ENCODE data around the gene VPS37C. TPM values are rescaled to one million over a fixed set of nuclear protein-coding genes. Genes with fewer than 3 reads are reported as not detected.

Gene VPS37C
- total RNA-seq, 1 experiment from 2014 or later, result 24.0 TPM

- no peak for TF ChIP-seq SIN3A (IDR thresholded peaks at IDR 0.05; ENCODE audit: borderline replicate concordance, insufficient read depth, low read depth, low read length)
- no peak for TF ChIP-seq POLR2AphosphoS5 (IDR thresholded peaks at IDR 0.05; ENCODE audit: low read depth, low read length)
- no peak for TF ChIP-seq REST (IDR thresholded peaks at IDR 0.05; ENCODE audit: insufficient read depth in 1 of 2, low read depth in 2 of 2, low read length in 1 of 2)
- TF ChIP-seq TCF7L2 (IDR thresholded peaks at IDR 0.05; ENCODE audit: low read depth, low read length), result no peak
- no peak for TF ChIP-seq CTCF (IDR thresholded peaks at IDR 0.05)
- no peaks in the 10 kb centered on the region for H3K36me3 ChIP-seq (ENCODE audit: control insufficient read depth, insufficient read depth, low read length)
- H3K27ac ChIP-seq (ENCODE audit: low read length), result no peak overlapping the region
- no peaks in the 10 kb centered on the region for H3K4me1 ChIP-seq (ENCODE audit: control insufficient read depth, insufficient read depth, low read length)
- ChIA-PET POLR2A (no interaction called here), CTCF (no interaction called here)
- ATAC-seq, result no peak
- no peak for DNase-seq (ENCODE audit: low read depth, low spot score)
- in situ Hi-C loops (cut with HindIII; ENCODE audit: low pct_unique_long_range_greater_than_20kb, low sequenced_read_pairs), result no loop called here
- intact Hi-C loops (cut with micrococcal nuclease; ENCODE audit: unreplicated experiment), result no loop called here
- no peaks in the 10 kb centered on the region for H3K27me3 ChIP-seq (ENCODE audit: control insufficient read depth, insufficient read depth, low read length)
- H3K4me3 ChIP-seq (ENCODE audit: low read depth in 2 of 2, low read length in 2 of 2), result no peak overlapping the region
- BruUV-seq (replicated peaks), result no TSS peak
- H3K9me3 ChIP-seq (ENCODE audit: control insufficient read depth, insufficient read depth, low read depth, low read length), result no peaks in the 10 kb centered on the region
These were observed 46.3 kb downstream of the VPS37C start for GRCh38 chr11:61114913-61115312.

GRCh38 chr11:61113201-61113600 is 48.0 kb downstream of the VPS37C start:
- intact Hi-C loops (cut with micrococcal nuclease; ENCODE audit: unreplicated experiment), result no loop called here
- POLR2A ChIA-PET, result no interaction called here
- Histone ChIP-seq H3K4me1 (ENCODE audit: control insufficient read depth, insufficient read depth, low read length) (no peaks in the 10 kb centered on the region), H3K9me3 (ENCODE audit: control insufficient read depth, insufficient read depth, low read depth, low read length) (no peaks in the 10 kb centered on the region), H3K27ac (ENCODE audit: low read length) (no peak overlapping the region), H3K27me3 (ENCODE audit: control insufficient read depth, insufficient read depth, low read length) (no peaks in the 10 kb centered on the region), H3K4me3 (ENCODE audit: low read depth in 2 of 2, low read length in 2 of 2) (no peak overlapping the region), H3K36me3 (ENCODE audit: control insufficient read depth, insufficient read depth, low read length) (no peaks in the 10 kb centered on the region)
- no TSS peak for BruUV-seq (replicated peaks)
- in situ Hi-C loops (cut with HindIII; ENCODE audit: low pct_unique_long_range_greater_than_20kb, low sequenced_read_pairs), result no loop called here
- CTCF ChIA-PET, result interaction anchor here (0.7 kb wide), 1 partner anchor 188 kb away, joined by 3 read pairs; no protein-coding TSS in a partner anchor
- ATAC-seq (no peak), DNase-seq (ENCODE audit: low read depth, low spot score) (no peak)
- TF ChIP-seq CTCF (IDR thresholded peaks at IDR 0.05), result no peak
- TF ChIP-seq POLR2AphosphoS5 (IDR thresholded peaks at IDR 0.05; ENCODE audit: low read depth, low read length), result no peak
- no peak for TF ChIP-seq REST (IDR thresholded peaks at IDR 0.05; ENCODE audit: insufficient read depth in 1 of 2, low read depth in 2 of 2, low read length in 1 of 2)
- TF ChIP-seq TCF7L2 (IDR thresholded peaks at IDR 0.05; ENCODE audit: low read depth, low read length), result no peak
- TF ChIP-seq SIN3A (IDR thresholded peaks at IDR 0.05; ENCODE audit: borderline replicate concordance, insufficient read depth, low read depth, low read length), result no peak
